Measurements from ENCODE around the gene ITIH4.

Gene ITIH4

DNA sequence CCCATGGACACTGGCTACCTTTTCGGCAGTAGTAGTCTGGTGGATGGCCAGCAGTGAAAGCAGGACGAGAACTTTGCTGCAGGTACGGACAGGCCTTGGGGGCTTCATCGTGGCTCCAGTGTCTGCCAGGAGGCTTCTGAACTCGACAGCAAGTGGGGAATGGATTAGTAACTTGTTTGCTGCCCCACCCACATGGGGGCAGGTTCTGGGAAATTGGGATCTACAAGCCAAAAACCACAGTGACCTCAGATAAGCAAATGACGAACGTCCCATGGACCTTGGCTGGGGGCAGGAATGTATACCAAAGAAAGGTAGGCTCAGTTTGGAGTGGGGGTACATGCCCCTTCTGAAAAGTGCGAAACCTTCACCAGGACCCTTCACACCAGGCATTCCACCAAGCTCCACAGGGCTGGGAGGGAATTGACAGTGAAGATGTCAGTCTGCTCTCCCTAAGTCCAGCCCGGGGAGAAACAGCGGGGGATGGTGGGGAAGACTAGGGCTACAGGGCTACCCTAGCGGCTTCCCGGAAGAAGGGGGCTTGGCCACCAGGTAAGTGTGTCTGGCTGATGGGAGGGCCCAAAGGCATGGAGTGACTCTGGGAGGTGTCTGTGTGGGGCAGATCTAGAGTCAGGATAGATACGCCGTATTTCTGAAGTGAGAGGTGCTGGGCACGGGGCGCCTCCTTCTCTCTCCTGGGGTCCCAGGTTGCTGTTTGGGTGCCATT, at the start of gene ITIH4:
Gene ITIH4, minus strand, starts transcription at position 138 of the 724 bp plus-strand sequence. Its CDS starts 30 bp downstream, at position 108.
- no peak for DNase-seq

- DNase-seq: no peak
Measured at GRCh38 chr3:52880047-52880446, 49.6 kb upstream of the ITIH4 start.

DNA sequence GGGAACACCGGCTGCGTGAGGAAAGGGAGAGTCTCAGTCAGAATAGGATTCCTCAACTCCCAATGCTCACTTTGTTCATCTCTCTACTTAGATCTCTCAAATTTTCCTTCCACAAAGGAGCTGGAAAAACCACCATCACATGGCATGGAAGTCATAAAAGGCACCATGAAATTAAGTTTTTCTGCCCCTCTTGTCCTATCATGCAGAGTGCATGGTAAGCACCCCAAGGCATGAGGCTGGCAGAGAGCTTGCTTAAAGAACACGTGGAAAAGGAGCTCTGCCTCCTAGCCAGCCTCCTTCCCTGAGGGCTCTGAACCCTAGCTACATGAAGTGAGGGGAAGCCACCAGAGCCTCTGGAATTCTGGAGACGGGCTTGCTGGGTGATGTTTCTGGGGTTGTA, 49.1 kb upstream of the ITIH4 start:
- DNase-seq: no peak

DNA sequence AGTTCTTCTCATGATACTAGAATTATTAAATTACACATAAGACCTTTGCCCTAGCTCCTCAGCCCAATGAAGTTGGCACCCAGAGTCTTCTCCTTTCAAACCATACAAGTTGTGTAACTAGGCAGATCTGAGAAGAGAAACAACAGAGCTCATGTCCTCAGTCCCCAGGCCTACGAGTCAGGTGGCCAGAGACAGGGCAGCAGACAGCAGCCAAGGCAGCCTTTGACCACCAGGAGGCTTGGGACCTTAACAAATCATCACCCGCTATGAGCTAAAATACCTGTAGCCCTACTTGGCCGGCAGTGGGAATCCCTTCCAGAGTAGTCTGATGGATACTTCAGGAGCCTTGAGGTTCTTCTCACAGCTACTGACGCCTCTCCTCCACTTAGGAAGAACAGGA, 48.6 kb upstream of the ITIH4 start:
- DNase-seq: no peak

- no peak for DNase-seq
Measured at GRCh38 chr3:52877085-52877484, 46.6 kb upstream of the ITIH4 start.

DNA sequence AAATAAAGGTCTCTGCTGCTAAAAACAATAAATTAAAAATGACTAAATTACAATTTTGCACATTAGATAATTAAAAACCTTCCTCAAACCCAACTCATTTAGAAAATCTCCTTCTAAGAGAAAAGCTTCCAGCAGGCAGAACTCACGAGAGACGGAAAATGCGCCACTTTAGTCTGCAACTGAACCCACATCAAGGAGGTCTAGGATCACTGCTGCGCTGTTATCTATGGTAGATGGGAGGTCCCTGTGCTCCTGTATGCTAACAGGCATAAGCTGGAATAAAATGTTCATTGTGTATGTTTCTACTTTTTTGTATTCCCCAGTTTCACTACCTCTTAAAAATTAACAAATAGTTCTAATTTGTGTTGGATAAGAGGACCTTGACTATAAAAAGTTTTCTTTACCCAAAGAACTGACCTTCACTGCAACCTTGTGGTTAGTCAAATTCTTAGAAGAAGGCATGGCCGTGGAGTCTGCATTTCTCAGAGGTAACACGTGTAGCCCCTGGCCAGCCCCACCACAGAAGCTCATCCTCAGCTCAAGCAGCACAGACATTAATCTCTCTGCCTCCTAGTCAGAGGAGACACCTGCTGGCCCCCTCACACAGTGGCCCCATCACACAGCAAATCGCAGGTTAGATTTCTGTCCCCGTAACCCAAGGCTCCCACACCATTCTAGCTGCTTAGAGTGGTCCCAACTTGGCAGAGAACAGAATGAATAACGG, 44.6 kb upstream of the ITIH4 start:
- no peak for DNase-seq

DNA sequence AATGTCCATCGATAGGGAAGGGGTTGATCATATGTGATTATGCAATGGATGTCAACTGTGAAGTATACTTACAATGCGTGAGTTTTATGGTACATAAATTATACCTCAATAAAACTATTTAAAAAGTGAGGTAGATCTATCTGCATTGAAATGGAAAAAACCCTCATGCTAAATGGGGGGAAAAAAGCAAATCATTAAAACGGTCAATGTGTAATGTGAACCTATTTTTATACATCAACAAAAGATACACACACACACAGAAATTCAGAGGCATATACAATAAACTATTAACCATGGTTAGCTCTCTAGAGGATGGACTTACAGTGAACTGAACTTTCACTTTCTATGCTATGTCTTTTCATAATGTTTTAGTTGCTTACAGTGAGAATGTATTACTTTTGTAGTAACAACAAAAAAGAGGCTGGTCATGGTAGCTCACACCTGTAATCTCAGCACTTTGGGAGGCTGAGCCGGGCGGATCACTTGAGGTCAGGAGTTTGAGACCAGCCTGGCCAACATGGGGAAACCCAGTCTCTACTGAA, 43.8 kb upstream of the ITIH4 start:
- no peak for DNase-seq

DNA sequence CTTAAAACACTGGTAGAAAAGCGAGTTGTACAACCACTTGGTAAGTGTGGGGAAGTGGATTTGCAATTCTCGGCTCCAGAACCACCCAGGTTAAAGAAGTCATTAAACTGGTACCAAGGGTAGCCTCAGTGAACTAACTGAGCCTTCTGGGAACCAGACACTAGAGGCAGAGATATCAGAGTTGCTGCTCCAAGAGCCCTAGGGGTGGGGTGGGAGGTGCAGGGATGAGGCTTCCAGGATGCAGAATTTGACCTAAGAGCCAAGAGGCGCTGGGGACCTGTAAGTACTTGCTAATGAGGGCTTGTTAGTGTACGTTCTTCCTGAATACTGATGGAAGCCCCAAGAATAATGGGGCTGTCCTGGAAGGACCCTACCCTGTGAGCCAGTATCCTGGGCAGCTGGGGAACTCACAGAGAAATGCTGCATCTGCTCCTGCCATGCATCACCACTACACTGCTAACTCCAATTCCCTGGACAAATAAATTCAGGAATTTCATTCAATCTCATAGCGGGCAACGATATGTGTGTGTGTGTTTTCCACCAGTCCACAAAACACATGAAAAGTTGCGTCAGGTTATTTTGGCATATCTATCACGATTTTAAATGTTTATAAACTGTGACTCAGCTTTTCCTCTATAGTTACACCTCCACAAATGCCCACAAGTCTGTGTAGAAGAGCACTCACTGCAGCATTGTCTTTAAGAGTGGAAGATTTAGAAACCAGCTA, 43.1 kb upstream of the ITIH4 start:
- DNase-seq: no peak

DNA sequence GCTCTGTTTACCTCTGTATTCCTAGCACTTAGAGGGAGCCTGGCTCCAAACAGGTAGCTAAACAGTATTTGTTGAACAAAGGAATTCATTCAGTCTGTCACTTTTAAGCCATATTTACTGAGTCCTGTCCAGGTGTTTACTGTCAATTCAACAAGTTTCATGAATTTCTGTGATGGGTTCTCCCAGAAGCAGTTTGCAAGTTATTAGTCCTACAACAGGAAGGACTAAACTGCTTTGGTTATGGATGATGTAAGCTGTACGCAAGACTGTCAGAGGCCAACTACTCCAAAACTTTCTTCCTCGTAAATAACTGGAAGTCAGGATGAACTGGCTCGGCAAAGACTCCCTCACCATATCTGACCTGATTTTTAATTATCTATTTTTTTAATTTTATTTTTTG, 41.8 kb upstream of the ITIH4 start:
- DNase-seq: no peak

DNA sequence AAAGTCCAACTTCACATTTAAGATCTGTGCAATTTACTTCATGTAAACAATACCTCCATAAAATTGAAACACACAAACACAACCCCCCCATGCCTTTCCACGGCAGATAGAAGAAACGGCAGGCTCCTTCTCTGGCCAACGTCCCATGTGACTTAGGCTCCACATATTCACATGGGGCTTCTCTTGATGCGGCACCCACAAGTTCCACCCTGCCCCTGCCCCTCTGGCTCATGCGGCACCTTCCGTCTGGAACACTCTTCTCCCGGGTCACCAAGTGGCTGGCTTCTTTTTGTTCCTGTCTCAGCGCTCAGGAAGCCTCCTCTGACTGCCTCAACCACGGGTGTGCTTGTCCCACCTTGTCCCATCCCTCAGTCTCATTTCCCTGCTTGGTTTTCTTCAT, 41.3 kb upstream of the ITIH4 start:
- DNase-seq: no peak

- DNase-seq: no peak
Measured at GRCh38 chr3:52870471-52870870, 40.0 kb upstream of the ITIH4 start.

DNA sequence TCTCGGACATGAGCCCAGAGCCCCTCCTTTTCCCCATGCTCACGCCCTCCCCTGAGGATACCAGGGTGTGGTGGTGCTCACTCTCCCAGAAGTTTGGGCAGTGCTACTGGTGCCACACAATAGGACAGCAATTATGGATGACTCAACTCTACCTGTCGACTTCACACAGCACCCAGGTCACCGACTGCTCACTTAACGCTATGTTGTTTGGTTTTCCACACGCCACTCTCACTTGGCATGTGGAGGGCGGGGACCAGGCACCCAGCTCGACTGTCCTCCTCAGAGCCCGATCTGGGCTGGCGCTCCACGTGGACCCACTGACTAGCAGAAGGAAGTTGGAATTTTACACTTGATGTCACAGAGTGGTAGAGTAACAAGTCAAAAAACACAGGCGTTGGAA, 36.0 kb upstream of the ITIH4 start:
- DNase-seq: no peak

- DNase-seq: no peak
Measured at GRCh38 chr3:52865994-52866393, 35.5 kb upstream of the ITIH4 start.

DNA sequence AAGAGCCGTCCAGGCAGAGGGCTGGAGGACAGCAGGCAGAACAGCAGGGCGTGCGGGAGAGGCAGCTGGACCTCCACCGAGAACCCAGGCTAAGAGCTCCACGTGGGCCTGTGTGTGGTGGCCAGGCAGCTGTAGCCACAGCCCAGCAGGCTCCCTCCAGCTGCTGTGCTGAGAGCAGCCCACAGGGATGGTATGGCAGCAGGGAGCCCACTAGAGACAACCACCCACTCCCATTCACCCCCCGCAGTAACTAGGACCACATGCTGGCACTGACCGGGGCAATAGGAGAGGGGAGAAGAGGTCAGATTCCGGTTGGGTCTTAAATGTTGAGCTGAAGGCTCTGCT, 29.9 kb upstream of the ITIH4 start:
- no peak for DNase-seq

- no peak for DNase-seq
Measured at GRCh38 chr3:52859686-52860423, 29.4 kb upstream of the ITIH4 start.

DNA sequence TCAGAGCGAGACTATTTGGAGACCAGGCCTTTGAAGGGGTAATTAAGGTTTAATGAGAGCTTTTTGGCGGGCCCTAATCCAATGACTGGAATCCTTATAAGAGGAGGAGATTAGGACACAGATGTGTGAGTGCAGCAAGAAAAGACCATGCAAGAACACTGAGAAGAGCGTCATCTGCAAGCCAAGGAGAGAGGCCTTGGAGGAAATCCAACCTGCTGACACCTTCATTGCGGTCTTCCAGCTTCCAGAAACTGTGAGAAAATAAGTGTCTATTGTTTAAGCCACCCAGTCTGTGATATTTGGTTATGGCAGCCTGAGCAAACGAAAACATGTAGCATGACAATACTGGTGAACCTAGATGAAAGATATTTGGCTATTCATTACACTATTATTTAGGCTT, 27.4 kb upstream of the ITIH4 start:
- no peak for DNase-seq

DNA sequence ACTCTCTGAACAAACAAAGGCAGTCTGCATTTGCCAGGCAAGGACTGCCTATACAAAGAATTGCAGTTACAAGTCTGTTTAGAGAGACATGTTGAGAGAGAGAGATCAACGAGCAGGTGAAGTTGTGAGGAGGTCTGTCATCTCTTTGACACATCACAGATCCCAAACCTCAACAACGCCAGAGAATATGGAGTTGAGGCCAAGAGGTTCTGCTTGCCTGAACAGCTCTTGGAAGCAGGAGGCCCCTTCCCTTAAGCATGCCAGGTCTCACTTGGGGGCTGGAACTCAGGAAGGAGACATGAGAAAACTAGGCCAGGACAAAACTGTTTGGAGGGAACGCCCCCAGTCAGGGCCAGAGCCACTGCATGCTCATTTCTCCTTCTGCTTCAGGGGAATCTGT, 26.7 kb upstream of the ITIH4 start:
- no peak for DNase-seq

DNA sequence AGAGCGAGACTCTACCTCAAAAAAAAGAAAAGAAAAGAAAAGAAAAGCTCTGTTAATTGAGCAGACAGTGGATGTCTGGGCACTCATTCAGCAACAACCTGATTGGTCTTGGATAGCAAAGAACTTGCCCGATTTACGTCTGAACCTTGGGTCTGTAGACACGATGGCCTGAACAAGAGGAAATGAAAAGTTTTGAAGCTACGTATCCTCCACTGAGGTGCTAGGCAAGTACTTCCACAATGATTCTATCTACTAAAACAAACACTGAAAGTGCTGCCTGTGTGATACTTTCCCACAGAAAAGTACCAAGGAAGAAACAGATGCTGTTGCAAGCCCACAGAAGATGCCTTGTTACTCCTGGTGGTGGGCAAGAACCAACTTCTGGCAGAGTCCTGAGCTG, 26.2 kb upstream of the ITIH4 start:
- no peak for DNase-seq

GRCh38 chr3:52854013-52854412, 23.5 kb upstream of the ITIH4 start:
- DNase-seq: no peak

GRCh38 chr3:52852419-52852818, 21.9 kb upstream of the ITIH4 start:
- DNase-seq: no peak

DNA sequence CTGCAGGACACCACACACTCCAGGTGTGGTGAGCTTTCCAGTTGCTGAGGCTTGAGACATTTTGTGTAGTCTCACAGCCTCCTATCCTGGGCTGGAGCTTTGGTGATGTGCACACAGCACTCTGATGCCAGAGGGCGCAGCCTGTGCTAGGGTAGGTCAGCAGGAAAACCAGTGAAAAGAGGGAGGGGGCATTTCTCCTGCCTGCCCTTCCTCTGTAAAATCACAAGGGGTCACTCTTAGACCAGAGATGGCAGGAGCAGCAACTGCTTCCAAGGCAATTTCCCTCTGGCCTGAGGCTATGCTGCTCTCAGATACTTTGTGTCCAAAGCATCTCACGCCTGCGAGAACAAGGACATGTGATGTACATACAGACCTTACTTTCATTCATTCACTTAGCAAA, 20.9 kb upstream of the ITIH4 start:
- no peak for DNase-seq

DNA sequence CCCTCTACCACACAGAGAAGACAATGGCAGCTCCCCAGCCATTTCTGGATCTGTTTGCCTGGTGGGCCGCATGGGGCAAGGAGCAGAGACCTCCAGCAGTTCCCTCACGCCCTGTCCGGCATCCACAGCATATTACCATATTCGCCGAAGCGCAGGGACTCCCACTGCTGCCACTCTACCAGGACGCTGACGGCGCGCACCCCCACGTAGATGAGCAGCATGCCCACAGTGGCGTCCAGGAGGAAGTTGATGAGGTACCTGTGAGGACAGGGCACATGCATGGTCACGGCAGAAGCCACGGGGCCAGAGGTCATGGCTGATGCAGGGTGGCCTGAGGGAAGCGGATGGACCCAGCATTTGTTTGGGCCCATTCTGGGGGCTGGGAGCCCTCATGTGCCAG, 19.2 kb upstream of the ITIH4 start:
- no peak for DNase-seq

DNA sequence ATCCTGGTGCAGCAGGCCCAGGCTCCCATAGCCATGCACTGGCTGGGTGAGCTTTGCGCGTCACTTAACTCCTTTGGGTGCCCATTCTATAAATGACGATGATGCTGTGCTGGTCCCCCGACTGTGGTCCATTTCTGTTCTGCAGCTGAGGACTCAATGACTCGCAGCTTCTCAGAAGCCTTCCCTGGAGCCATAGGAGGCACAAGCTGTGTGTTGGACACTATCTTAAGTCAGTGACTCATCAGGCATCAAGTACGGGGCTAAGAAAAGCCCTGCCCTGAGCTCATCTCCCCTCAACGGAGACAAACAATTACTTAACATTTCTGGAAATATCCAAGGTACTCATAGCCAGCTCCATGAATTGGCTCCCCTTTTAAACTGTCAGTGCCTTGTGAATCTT, 18.1 kb upstream of the ITIH4 start:
- DNase-seq: no peak
